ENCODE measurements around the gene LGALS3BP. TPM values are rescaled to one million over a fixed set of nuclear protein-coding genes. Genes with fewer than 3 reads are reported as not detected.

The LGALS3BP gene
- total RNA-seq, 1 experiment from 2014 or later: 747 TPM

DNA sequence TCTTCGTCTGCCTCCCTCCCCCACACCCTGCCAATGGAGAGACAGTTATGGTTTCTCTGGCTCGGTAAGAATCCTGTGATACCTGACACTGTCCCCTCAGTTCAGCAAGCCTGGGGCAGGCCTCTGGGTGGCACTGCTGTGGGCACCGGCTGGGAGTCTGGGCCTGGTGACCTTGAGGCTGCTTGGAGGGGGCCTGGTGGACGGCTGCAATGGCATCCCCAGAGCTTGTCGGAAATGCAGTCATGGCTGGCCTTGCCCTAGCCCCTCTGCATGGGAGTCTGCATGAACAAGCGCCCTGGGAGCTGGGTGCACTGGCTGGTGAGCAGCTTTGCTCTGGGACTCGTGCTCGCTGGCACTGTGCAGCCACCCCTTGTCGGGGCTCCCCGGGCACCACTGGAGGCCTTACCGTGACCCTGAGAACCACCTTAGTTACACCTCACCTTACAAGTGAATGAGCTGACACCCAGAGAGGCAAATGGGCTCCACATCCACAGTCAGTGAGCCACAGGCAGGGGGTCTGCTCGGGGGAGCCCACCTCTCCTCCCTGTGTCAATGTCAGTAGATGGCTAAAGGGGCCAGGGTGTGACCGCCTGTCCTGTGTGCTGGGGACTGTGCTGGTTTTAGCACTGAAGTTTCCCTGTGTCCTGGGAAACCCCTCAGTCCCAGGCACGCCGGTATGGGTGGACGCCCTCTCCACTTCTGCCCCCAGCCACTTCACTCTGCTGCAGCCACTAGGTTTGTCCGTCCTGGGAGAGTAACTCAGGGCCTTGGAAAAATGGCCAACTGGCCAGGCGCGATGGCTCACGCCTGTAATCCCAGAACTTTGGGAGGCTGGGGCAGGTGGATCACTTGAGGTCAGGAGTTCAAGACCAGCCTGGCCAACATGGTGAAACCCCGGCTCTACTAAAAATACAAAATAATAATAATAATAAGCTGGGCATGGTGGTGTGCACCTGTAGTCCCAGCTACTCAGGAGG lies 1.4 kb downstream of the LGALS3BP start:
- BruUV-seq (replicated peaks): no TSS peak
- H3K36me3 Mint-ChIP-seq (ENCODE audit: insufficient read depth, unreplicated experiment): peaks cover 61% of the 10 kb centered on the region
- H3K27me3 Mint-ChIP-seq (ENCODE audit: unreplicated experiment): no peaks in the 10 kb centered on the region
- DNase-seq: peak; percentile 45
- H3K4me1 Mint-ChIP-seq (ENCODE audit: low read depth, unreplicated experiment): peaks cover 14% of the 10 kb centered on the region
- H3K4me3 Mint-ChIP-seq (ENCODE audit: low read depth, unreplicated experiment): peak overlapping the region; percentile 77
- TF ChIP-seq, protein P1, sequence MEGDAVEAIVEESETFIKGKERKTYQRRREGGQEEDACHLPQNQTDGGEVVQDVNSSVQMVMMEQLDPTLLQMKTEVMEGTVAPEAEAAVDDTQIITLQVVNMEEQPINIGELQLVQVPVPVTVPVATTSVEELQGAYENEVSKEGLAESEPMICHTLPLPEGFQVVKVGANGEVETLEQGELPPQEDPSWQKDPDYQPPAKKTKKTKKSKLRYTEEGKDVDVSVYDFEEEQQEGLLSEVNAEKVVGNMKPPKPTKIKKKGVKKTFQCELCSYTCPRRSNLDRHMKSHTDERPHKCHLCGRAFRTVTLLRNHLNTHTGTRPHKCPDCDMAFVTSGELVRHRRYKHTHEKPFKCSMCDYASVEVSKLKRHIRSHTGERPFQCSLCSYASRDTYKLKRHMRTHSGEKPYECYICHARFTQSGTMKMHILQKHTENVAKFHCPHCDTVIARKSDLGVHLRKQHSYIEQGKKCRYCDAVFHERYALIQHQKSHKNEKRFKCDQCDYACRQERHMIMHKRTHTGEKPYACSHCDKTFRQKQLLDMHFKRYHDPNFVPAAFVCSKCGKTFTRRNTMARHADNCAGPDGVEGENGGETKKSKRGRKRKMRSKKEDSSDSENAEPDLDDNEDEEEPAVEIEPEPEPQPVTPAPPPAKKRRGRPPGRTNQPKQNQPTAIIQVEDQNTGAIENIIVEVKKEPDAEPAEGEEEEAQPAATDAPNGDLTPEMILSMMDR (IDR thresholded peaks at IDR 0.05; ENCODE audit: unreplicated experiment): no peak
- CTCF ChIA-PET: interaction anchor here (1.3 kb wide), 1 partner anchor 112 kb away, joined by 3 read pairs; no protein-coding TSS in a partner anchor
- intact Hi-C loops (cut with micrococcal nuclease; ENCODE audit: unreplicated experiment): no loop called here
- no peak overlapping the region for H3K27ac Mint-ChIP-seq (ENCODE audit: unreplicated experiment)
- no peaks in the 10 kb centered on the region for H3K9me3 Mint-ChIP-seq (ENCODE audit: low read depth, unreplicated experiment)

DNA sequence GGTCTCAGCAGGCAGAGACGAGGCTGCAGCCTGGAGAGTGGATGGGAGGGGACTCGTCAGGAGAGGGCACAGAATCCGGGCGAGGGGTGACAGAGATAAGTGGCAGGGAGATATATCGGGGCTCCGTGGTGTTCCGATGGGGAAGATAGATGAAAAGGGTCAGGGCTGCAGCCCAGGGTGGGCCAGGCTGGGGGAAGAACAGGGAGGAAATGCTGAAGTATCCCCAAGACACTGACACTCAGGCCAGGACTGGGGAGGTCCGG lies 2.1 kb downstream of the LGALS3BP start:
- H3K36me3 Mint-ChIP-seq (ENCODE audit: insufficient read depth, unreplicated experiment): peaks cover 67% of the 10 kb centered on the region
- H3K4me1 Mint-ChIP-seq (ENCODE audit: low read depth, unreplicated experiment): peaks cover 14% of the 10 kb centered on the region
- no peak overlapping the region for H3K27ac Mint-ChIP-seq (ENCODE audit: unreplicated experiment)
- no peaks in the 10 kb centered on the region for H3K9me3 Mint-ChIP-seq (ENCODE audit: low read depth, unreplicated experiment)
- no peak for DNase-seq
- H3K27me3 Mint-ChIP-seq (ENCODE audit: unreplicated experiment): no peaks in the 10 kb centered on the region
- CTCF ChIA-PET: no interaction called here
- H3K4me3 Mint-ChIP-seq (ENCODE audit: low read depth, unreplicated experiment): peak overlapping the region; percentile 77
- intact Hi-C loops (cut with micrococcal nuclease; ENCODE audit: unreplicated experiment): no loop called here
- BruUV-seq (replicated peaks): no TSS peak
- TF ChIP-seq, protein P1 (IDR thresholded peaks at IDR 0.05; ENCODE audit: unreplicated experiment): no peak

DNA sequence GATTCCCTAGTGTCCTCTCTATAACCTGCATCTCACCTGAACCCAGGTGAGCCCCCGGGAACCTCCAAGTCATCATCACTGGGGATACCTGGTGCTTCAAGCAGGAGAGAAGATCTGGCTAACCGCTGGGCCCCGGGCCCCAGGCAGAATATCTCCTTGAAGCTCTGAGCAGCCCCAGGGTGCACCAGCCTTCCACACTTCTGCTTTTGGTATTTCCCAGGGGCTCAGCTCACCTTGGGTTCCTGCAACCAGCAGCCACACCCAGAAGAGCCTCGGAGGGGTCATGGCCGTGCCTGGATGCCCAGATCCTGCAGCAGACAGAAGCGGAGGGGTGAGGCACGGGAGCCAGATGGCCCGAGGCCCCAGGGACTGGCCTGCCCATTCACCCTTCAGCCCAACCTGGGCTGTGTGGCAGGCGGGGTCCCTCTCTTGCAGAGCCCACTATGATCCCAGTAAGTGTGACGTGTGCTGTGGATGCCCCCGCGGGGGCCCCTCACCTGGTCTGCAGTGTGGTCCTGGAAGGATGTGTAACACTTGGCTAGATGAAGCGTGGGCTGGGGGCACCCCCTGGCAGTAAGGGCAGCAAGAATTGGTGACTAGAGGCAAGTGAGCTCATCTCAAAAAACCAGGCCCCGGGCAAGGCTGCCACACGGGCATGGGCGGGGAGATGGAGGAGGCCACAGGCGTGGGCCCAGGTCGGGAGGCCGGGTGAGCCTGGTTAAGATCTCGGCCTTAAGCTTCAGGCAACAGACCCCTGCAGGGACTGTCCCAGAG lies 2.6 kb downstream of the LGALS3BP start:
- H3K27ac Mint-ChIP-seq (ENCODE audit: unreplicated experiment): peak overlapping the region; percentile 4
- TF ChIP-seq, protein P1 (IDR thresholded peaks at IDR 0.05; ENCODE audit: unreplicated experiment): no peak
- peaks cover 14% of the 10 kb centered on the region for H3K4me1 Mint-ChIP-seq (ENCODE audit: low read depth, unreplicated experiment)
- DNase-seq: no peak
- H3K4me3 Mint-ChIP-seq (ENCODE audit: low read depth, unreplicated experiment): peak overlapping the region; percentile 77
- H3K36me3 Mint-ChIP-seq (ENCODE audit: insufficient read depth, unreplicated experiment): peaks cover 72% of the 10 kb centered on the region
- BruUV-seq (replicated peaks): no TSS peak
- CTCF ChIA-PET: no interaction called here
- H3K9me3 Mint-ChIP-seq (ENCODE audit: low read depth, unreplicated experiment): no peaks in the 10 kb centered on the region
- no peaks in the 10 kb centered on the region for H3K27me3 Mint-ChIP-seq (ENCODE audit: unreplicated experiment)
- intact Hi-C loops (cut with micrococcal nuclease; ENCODE audit: unreplicated experiment): no loop called here

DNA sequence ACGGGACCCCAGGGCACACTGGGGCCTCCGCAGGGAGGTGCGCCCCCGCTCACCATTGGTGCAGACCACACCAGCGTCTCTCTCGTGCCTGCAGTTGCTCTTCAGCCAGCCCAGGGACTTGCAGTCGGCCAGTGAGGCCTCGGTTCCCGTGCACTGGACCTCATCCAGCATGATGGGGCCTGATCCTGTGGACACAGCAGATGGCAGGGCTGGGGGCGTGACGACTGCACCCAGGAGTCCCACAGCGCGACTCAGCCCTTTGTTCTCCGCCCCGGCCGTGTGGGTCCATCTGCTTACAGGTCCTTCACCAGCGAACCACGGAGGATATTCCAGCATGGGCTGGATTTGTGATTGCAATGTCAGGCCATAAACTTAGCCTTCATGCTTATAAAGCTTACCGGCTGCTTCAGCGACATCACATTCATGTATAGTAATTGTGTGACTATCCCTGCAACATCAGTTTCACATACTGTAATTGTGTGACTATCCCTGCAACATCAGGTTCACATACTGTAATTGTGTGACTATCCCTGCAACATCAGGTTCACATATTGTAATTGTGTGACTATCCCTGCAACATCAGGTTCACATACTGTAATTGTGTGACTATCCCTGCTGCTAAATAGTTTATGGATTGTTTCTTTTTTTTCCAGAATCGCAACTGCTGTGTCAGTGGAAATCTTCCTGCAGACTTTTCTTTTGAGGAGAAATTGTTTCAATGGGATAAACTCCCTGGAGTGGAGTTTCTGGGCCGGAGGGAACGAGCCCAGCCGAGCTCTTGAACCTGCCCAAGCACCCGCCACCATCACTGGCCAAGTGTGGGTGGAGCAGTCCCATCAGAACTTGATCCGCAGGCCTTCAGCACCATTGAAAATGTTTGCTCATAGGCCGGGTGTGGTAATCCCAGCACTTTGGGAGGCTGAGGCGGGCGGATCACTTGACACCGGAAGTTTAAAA lies 4.8 kb downstream of the LGALS3BP start:
- no peaks in the 10 kb centered on the region for H3K9me3 Mint-ChIP-seq (ENCODE audit: low read depth, unreplicated experiment)
- TF ChIP-seq, protein P1 (IDR thresholded peaks at IDR 0.05; ENCODE audit: unreplicated experiment): no peak
- H3K4me3 Mint-ChIP-seq (ENCODE audit: low read depth, unreplicated experiment): no peak overlapping the region
- intact Hi-C loops (cut with micrococcal nuclease; ENCODE audit: unreplicated experiment): loop anchor here (5.0 kb wide), 1 partner anchor 108 kb away; no protein-coding TSS in a partner anchor
- no TSS peak for BruUV-seq (replicated peaks)
- no peak for DNase-seq
- H3K27me3 Mint-ChIP-seq (ENCODE audit: unreplicated experiment): no peaks in the 10 kb centered on the region
- H3K27ac Mint-ChIP-seq (ENCODE audit: unreplicated experiment): no peak overlapping the region
- H3K36me3 Mint-ChIP-seq (ENCODE audit: insufficient read depth, unreplicated experiment): peaks cover 93% of the 10 kb centered on the region
- peaks cover 32% of the 10 kb centered on the region for H3K4me1 Mint-ChIP-seq (ENCODE audit: low read depth, unreplicated experiment)
- CTCF ChIA-PET: interaction anchor here (0.7 kb wide), 1 partner anchor 350 kb away, joined by 6 read pairs; no protein-coding TSS in a partner anchor
